HL-60 (cell line): ENCODE data around the gene SBK2.

Experiments used
- DNase-seq, 2 experiments: peaks; one replicate each; pipeline ENCODE4 v3.0.0-alpha.2; 2010 to 2020; ENCODE audit warnings: low read depth in 1 of 2, low spot score in 1 of 2
- H3K27ac ChIP-seq: fragments of 250-450 bp; sonication (Bioruptor Pico); replicated peaks from 2 replicates; pipeline ENCODE4 v1.5.1; 2020; ENCODE audit warnings: mild to moderate bottlenecking, moderate library complexity
- H3K27me3 ChIP-seq: fragments of 250-450 bp; sonication (Bioruptor Pico); 2 replicates; pipeline ENCODE4 v1.5.1; 2021; ENCODE audit warnings: mild to moderate bottlenecking, moderate library complexity; ENCODE audit not compliant: insufficient read depth, poor library complexity, severe bottlenecking
- H3K4me3 ChIP-seq: replicated peaks from 2 replicates; pipeline ENCODE4 v1.5.1; 2011; ENCODE audit warnings: mild to moderate bottlenecking, control low read depth, low read length; ENCODE audit not compliant: insufficient read depth
- GABPA ChIP-seq: IDR thresholded peaks from 2 replicates; pipeline ENCODE4 v1.6.1; 2012; ENCODE audit warnings: low read depth
- POLR2AphosphoS5 ChIP-seq: IDR thresholded peaks from 2 replicates; pipeline ENCODE4 v1.6.1; 2012; ENCODE audit warnings: low read depth
- REST ChIP-seq: IDR thresholded peaks from 2 replicates; pipeline ENCODE4 v1.6.1; 2012; ENCODE audit warnings: low read depth; ENCODE audit not compliant: insufficient replicate concordance
- SPI1 ChIP-seq: IDR thresholded peaks from 2 replicates; pipeline ENCODE4 v1.6.1; 2012; ENCODE audit warnings: low read depth, mild to moderate bottlenecking, borderline replicate concordance
- TF ChIP-seq, protein P1 (sequence below): IDR thresholded peaks from one replicate; pipeline ENCODE4 v1.5.1; 2011; ENCODE audit warnings: low read length, control low read depth, inconsistent platforms; ENCODE audit not compliant: insufficient read depth

Gene SBK2

GRCh38 chr19:55481148-55481793 lies 55.7 kb downstream of the SBK2 start:
- DNase-seq: no peak
- no peaks in the 10 kb centered on the region for H3K27me3 ChIP-seq
- H3K27ac ChIP-seq: no peak overlapping the region
- no peak for TF ChIP-seq REST
- TF ChIP-seq, protein P1, sequence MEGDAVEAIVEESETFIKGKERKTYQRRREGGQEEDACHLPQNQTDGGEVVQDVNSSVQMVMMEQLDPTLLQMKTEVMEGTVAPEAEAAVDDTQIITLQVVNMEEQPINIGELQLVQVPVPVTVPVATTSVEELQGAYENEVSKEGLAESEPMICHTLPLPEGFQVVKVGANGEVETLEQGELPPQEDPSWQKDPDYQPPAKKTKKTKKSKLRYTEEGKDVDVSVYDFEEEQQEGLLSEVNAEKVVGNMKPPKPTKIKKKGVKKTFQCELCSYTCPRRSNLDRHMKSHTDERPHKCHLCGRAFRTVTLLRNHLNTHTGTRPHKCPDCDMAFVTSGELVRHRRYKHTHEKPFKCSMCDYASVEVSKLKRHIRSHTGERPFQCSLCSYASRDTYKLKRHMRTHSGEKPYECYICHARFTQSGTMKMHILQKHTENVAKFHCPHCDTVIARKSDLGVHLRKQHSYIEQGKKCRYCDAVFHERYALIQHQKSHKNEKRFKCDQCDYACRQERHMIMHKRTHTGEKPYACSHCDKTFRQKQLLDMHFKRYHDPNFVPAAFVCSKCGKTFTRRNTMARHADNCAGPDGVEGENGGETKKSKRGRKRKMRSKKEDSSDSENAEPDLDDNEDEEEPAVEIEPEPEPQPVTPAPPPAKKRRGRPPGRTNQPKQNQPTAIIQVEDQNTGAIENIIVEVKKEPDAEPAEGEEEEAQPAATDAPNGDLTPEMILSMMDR: no peak
- no peak for TF ChIP-seq POLR2AphosphoS5
- TF ChIP-seq GABPA: no peak
- no peak for TF ChIP-seq SPI1
- H3K4me3 ChIP-seq: no peak overlapping the region

GRCh38 chr19:55479451-55480230 lies 57.3 kb downstream of the SBK2 start:
- no peak for TF ChIP-seq GABPA
- TF ChIP-seq POLR2AphosphoS5: no peak
- TF ChIP-seq, protein P1: no peak
- TF ChIP-seq SPI1: no peak
- TF ChIP-seq REST: no peak
- no peak for DNase-seq
- H3K27ac ChIP-seq: no peak overlapping the region

GRCh38 chr19:55479045-55479444 lies 57.9 kb downstream of the SBK2 start:
- H3K27ac ChIP-seq: no peak overlapping the region

More at GRCh38 chr19:55479451-55480230, 57.3 kb downstream of the SBK2 start:
- no peaks in the 10 kb centered on the region for H3K27me3 ChIP-seq
- no peak overlapping the region for H3K4me3 ChIP-seq

More at GRCh38 chr19:55479045-55479444, 57.9 kb downstream of the SBK2 start:
- DNase-seq: no peak
- H3K4me3 ChIP-seq: no peak overlapping the region
- TF ChIP-seq GABPA: no peak
- TF ChIP-seq REST: no peak
- TF ChIP-seq SPI1: no peak
- no peak for TF ChIP-seq POLR2AphosphoS5
- TF ChIP-seq, protein P1: no peak
- no peaks in the 10 kb centered on the region for H3K27me3 ChIP-seq
